Cortex of kidney (tissue), 1 donor: ENCODE results near the gene AHCYL2.
"Not testable (repeated sequence)": the region's sequence is repeated elsewhere in the genome, so short reads cannot be mapped to it uniquely, and the experiment has no call there.

ENCODE experiments used
- DNase-seq: peaks from one replicate; lab custom pipeline; 2025; lab: John Stamatoyannopoulos, UW

Gene AHCYL2

GRCh38 chr7:129383542-129384132, 158.8 kb downstream of the AHCYL2 start:
- DNase-seq, result no peak

- no peak for DNase-seq
Observed at GRCh38 chr7:129385116-129385515, 160.3 kb downstream of the AHCYL2 start.

GRCh38 chr7:129385598-129385997, 160.8 kb downstream of the AHCYL2 start:
- no peak for DNase-seq

- no peak for DNase-seq
Observed at GRCh38 chr7:129386506-129386905, 161.7 kb downstream of the AHCYL2 start.

GRCh38 chr7:129387537-129387936, 162.7 kb downstream of the AHCYL2 start:
- no peak for DNase-seq

GRCh38 chr7:129388333-129389098, 163.7 kb downstream of the AHCYL2 start:
- no peak for DNase-seq

GRCh38 chr7:129389829-129390228, 165.0 kb downstream of the AHCYL2 start:
- DNase-seq, result no peak

GRCh38 chr7:129390314-129390713, 165.5 kb downstream of the AHCYL2 start:
- no peak for DNase-seq

GRCh38 chr7:129391546-129392171, 166.8 kb downstream of the AHCYL2 start:
- no peak for DNase-seq

- DNase-seq, result no peak
Observed at GRCh38 chr7:129393255-129393654, 168.4 kb downstream of the AHCYL2 start.

- no peak for DNase-seq
Observed at GRCh38 chr7:129394101-129394500, 169.3 kb downstream of the AHCYL2 start.

GRCh38 chr7:129394982-129395914, 170.4 kb downstream of the AHCYL2 start:
- DNase-seq, result no peak

GRCh38 chr7:129401228-129401966, 176.6 kb downstream of the AHCYL2 start:
- DNase-seq, result no peak

GRCh38 chr7:129401967-129402860, 177.4 kb downstream of the AHCYL2 start:
- no peak for DNase-seq

- DNase-seq, result no peak
Observed at GRCh38 chr7:129405527-129405926, 180.7 kb downstream of the AHCYL2 start.

GRCh38 chr7:129410238-129410637, 185.4 kb downstream of the AHCYL2 start:
- not testable (repeated sequence) for DNase-seq

GRCh38 chr7:129412501-129412900, 187.7 kb downstream of the AHCYL2 start:
- no peak for DNase-seq

- no peak for DNase-seq
Observed at GRCh38 chr7:129417073-129417472, 192.2 kb downstream of the AHCYL2 start.

- DNase-seq, result no peak
Observed at GRCh38 chr7:129421717-129422250, 197.0 kb downstream of the AHCYL2 start.

GRCh38 chr7:129422727-129423126, 197.9 kb downstream of the AHCYL2 start:
- DNase-seq, result no peak
